8988T (cell line): ENCODE data around the gene LEP.

Experiments
- DNase-seq: peaks from one replicate; pipeline ENCODE4 v3.0.0; 2011

LEP gene

GRCh38 chr7:128253701-128254100 lies 12.6 kb downstream of the LEP start:
- no peak for DNase-seq

GRCh38 chr7:128254470-128254869 lies 13.4 kb downstream of the LEP start:
- no peak for DNase-seq

- no peak for DNase-seq
Observed at GRCh38 chr7:128255271-128255670, 14.2 kb downstream of the LEP start.

GRCh38 chr7:128257458-128257857 lies 16.4 kb downstream of the LEP start:
- no peak for DNase-seq

- no peak for DNase-seq
Observed at GRCh38 chr7:128259131-128260061, 18.3 kb downstream of the LEP start.

- no peak for DNase-seq
Observed at GRCh38 chr7:128260069-128260795, 19.2 kb downstream of the LEP start.

- no peak for DNase-seq
Observed at GRCh38 chr7:128262273-128263028, 21.4 kb downstream of the LEP start.

- DNase-seq = no peak
Observed at GRCh38 chr7:128263420-128263819, 22.3 kb downstream of the LEP start.

- DNase-seq = no peak
Observed at GRCh38 chr7:128264477-128264876, 23.4 kb downstream of the LEP start.

- no peak for DNase-seq
Observed at GRCh38 chr7:128265156-128265905, 24.3 kb downstream of the LEP start.

- no peak for DNase-seq
Observed at GRCh38 chr7:128265906-128266300, 24.8 kb downstream of the LEP start.

- DNase-seq = no peak
Observed at GRCh38 chr7:128266529-128266882, 25.4 kb downstream of the LEP start.

- no peak for DNase-seq
Observed at GRCh38 chr7:128266883-128267594, 26.0 kb downstream of the LEP start.

GRCh38 chr7:128267595-128267924 lies 26.5 kb downstream of the LEP start:
- DNase-seq = no peak

GRCh38 chr7:128268233-128268632 lies 27.2 kb downstream of the LEP start:
- DNase-seq = no peak

- no peak for DNase-seq
Observed at GRCh38 chr7:128270826-128271272, 29.8 kb downstream of the LEP start.

- DNase-seq = no peak
Observed at GRCh38 chr7:128271471-128271941, 30.4 kb downstream of the LEP start.

- DNase-seq = no peak
Observed at GRCh38 chr7:128271942-128272481, 30.9 kb downstream of the LEP start.

- no peak for DNase-seq
Observed at GRCh38 chr7:128274246-128274883, 33.3 kb downstream of the LEP start.

GRCh38 chr7:128274884-128275603 lies 34.0 kb downstream of the LEP start:
- no peak for DNase-seq
